Activated CD4-positive, alpha-beta T cell treated with anti-CD3 and anti-CD28 coated beads for 36 hours (primary cell): ENCODE results near the gene PAQR8. TPM values are rescaled to one million over a fixed set of nuclear protein-coding genes. Genes with fewer than 3 reads are reported as not detected.

Experiments used
- ATAC-seq: fragments of 200-7000 bp; cut with Tn5 transposase; one replicate; pipeline ENCODE4 v1.10.0; 2021; ENCODE audit warnings: mild to moderate bottlenecking, moderate library complexity
- CTCF ChIA-PET: fragments of 350-600 bp; sonication (Branson Sonifier 250); formaldehyde crosslinking; loops from one replicate; lab custom pipeline; 2021; ENCODE audit warnings: antibody characterized with exemption; lab: Charles Lee
- POLR2A ChIA-PET: fragments of 350-600 bp; sonication (Branson Sonifier 250); formaldehyde crosslinking; loops from one replicate; lab custom pipeline; 2021; ENCODE audit warnings: antibody characterized with exemption, inconsistent platforms; lab: Charles Lee
- DNase-seq: peaks from one replicate; pipeline ENCODE4 v3.0.0-alpha.2; 2020
- H3K27ac Mint-ChIP-seq: one replicate; pipeline ENCODE4 v1.8.0; 2021; ENCODE audit warnings: mixed read lengths
- H3K27me3 Mint-ChIP-seq: one replicate; pipeline ENCODE4 v1.8.0; 2021; ENCODE audit warnings: mixed read lengths
- H3K36me3 Mint-ChIP-seq: one replicate; pipeline ENCODE4 v1.8.0; 2021; ENCODE audit warnings: low read depth, mixed read lengths
- H3K4me1 Mint-ChIP-seq: one replicate; pipeline ENCODE4 v1.8.0; 2021; ENCODE audit warnings: mixed read lengths
- H3K4me3 Mint-ChIP-seq: one replicate; pipeline ENCODE4 v1.8.0; 2021; ENCODE audit warnings: mild to moderate bottlenecking, moderate library complexity, mixed read lengths
- H3K9me3 Mint-ChIP-seq: one replicate; pipeline ENCODE4 v1.8.0; 2021; ENCODE audit warnings: low read depth, mixed read lengths
- intact Hi-C, 2 experiments: fragments of 100-400 bp; cut with DNase I in 1 of 2; cut with micrococcal nuclease in 1 of 2; formaldehyde crosslinking; loops; one replicate each; pipeline versions ENCODE4 v1.14.2 to v1.15.1; 2022 to 2024; cut with DNase I, micrococcal nuclease
- total RNA-seq, 2 experiments: library from RNA; stranded (reverse); gene quantifications; one replicate each; pipeline ENCODE4 v1.2.3, GENCODE V29; 2021

Gene PAQR8
- total RNA-seq, 2 experiments from 2014 or later: 9.0 to 9.1 TPM

DNA sequence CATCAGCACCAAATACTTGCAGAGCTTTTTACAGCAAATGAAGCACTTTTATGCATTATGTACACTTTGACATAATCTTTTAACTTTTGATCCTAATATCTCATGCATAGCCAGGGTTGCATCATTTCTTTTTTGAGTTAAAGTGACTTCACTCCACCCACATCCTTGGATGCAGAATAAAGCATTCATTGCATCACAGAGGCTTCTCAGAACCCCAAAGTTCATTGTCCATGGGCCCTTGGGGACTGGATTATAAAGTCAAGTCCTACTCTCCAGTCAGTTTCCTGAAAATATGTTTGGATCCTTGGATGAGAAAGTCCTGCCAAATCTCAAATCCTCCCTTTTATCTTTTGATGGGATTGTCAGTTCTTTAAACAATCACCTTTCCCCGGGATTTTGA lies 47.5 kb downstream of the PAQR8 start:
- H3K27me3 Mint-ChIP-seq: no peaks in the 10 kb centered on the region
- ChIA-PET POLR2A (no interaction called here), CTCF (interaction anchor here (0.9 to 3.1 kb wide), 6 partner anchors 8 to 253 kb away, joined by 3 to 18 read pairs (median 5); no protein-coding TSS in a partner anchor)
- H3K4me3 Mint-ChIP-seq: no peak overlapping the region
- H3K4me1 Mint-ChIP-seq: peaks cover 14% of the 10 kb centered on the region
- ATAC-seq (peak; percentile 25), DNase-seq (no peak)
- no peaks in the 10 kb centered on the region for H3K9me3 Mint-ChIP-seq
- peak overlapping the region; percentile 32 for H3K27ac Mint-ChIP-seq
- intact Hi-C loops: no loop called here
- peaks cover 2% of the 10 kb centered on the region for H3K36me3 Mint-ChIP-seq

DNA sequence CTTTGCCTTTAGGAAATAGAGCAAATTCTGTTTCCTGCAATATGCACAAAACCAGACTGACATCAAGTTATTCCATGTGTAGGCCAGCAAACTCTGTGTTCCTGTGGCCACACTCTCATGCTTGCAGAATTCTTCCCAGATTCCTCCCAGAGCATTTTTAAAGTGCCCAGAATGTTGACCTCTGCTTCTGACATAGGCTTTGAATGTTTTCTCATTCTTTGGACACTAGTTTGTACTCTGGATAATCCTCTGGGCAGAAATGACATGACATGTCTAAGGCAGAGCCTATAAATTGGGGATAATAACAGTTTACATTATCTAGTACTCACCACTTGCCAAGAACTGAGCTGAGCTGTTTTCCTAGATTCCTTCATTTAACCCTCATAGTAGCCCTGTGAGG lies 49.0 kb downstream of the PAQR8 start:
- CTCF ChIA-PET: interaction anchor here (1.1 to 1.4 kb wide), 3 partner anchors 45 to 263 kb away, joined by 3 to 8 read pairs (median 3); no protein-coding TSS in a partner anchor
- POLR2A ChIA-PET: no interaction called here
- no peak for ATAC-seq
- Mint-ChIP-seq H3K27me3 (no peaks in the 10 kb centered on the region), H3K4me1 (peaks cover 22% of the 10 kb centered on the region), H3K9me3 (no peaks in the 10 kb centered on the region), H3K4me3 (no peak overlapping the region), H3K36me3 (no peaks in the 10 kb centered on the region), H3K27ac (no peak overlapping the region)
- intact Hi-C loops: no loop called here
- no peak for DNase-seq

DNA sequence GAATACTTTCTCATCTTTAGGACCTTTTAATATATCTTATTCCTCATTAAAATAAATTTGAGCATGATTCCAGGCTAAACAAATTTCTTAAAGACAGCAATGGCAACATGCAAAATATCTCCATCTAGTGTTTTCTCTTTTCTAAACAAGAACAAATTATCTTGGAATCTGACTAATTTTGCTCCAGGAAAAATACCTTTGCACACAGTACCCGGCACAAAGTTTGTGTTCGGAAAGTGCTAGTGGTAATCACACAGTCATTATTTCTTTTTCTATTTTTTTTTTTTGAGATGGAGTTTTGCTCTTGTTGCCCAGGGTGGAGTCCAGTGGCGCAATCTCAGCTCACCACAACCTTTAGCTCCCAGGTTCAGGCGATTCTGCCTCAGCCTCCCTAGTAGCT lies 50.0 kb downstream of the PAQR8 start:
- intact Hi-C loops: no loop called here
- no peak for ATAC-seq
- H3K36me3 Mint-ChIP-seq: no peaks in the 10 kb centered on the region
- POLR2A ChIA-PET: interaction anchor here (0.7 kb wide), 1 partner anchor 117 kb away, joined by 4 read pairs; no protein-coding TSS in a partner anchor
- CTCF ChIA-PET: interaction anchor here (0.7 kb wide), 2 partner anchors 49 to 68 kb away, joined by 3 read pairs; no protein-coding TSS in a partner anchor
- H3K27me3 Mint-ChIP-seq: no peaks in the 10 kb centered on the region
- peaks cover 29% of the 10 kb centered on the region for H3K4me1 Mint-ChIP-seq
- no peak overlapping the region for H3K27ac Mint-ChIP-seq
- no peak for DNase-seq
- no peaks in the 10 kb centered on the region for H3K9me3 Mint-ChIP-seq
- H3K4me3 Mint-ChIP-seq: no peak overlapping the region

DNA sequence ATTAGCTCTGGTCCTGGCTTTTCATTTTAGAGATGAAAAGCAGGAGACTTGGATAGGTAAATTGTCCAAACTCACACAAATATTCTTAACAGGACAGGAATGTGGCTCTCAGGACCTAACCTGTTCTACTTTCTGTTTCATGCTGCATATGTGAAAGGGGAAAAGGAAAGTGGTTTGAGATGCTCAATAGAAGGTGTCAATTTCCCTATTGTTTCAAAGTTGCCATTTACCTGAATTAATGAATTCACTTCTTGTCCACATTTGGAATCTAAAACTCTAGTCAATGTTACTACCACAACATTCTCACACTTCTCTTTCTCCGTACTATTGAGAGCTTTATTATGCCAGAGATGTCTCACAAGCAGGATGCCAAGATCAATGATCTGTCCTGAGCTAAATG lies 53.4 kb downstream of the PAQR8 start:
- Mint-ChIP-seq H3K9me3 (no peaks in the 10 kb centered on the region), H3K4me3 (no peak overlapping the region), H3K4me1 (peaks cover 24% of the 10 kb centered on the region), H3K27me3 (no peaks in the 10 kb centered on the region), H3K36me3 (no peaks in the 10 kb centered on the region), H3K27ac (no peak overlapping the region)
- intact Hi-C loops: loop anchor here in 1 of 2 experiments (5.0 kb wide), 2 partner anchors 162 to 182 kb away; partner anchors contain the start of gene TRAM2
- POLR2A ChIA-PET: no interaction called here
- DNase-seq: no peak
- CTCF ChIA-PET: interaction anchor here (0.5 to 5.6 kb wide), 18 partner anchors 7 to 251 kb away, joined by 3 to 67 read pairs (median 4); partner anchors contain the start of genes MCM3 and PAQR8
- ATAC-seq: no peak

DNA sequence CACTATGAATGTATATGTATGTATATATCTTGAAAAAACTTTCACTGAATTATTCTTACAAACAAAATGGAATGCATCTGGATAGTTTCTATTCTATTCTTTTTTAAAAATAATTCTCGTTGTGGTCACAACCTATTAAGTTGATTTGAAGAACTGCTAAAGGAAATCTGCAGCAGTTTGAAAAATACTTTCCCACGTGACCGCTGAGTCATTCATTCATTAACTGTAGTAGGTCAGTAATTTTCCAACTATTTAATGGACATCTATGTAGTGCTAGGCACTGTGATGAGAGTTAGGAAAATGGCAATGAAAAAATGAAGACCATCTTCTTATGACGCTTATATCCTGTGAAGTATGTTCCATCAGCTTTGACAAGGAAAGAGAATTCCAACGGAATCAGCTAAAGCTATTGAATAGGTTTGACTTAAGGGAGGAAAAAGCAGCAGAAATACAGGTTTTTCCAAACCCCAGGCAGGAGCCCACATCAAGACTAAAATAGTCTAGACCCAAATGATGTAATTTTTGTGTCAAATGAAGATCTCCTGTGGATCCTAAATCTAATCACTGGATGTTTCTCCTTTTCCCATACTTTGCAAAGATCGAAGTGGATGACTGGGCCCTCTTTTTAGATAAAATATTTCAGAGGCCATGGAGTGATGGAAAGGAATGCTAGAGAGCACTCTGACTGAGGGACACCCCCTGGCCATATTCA lies 54.1 kb downstream of the PAQR8 start:
- CTCF ChIA-PET: interaction anchor here (0.7 to 5.6 kb wide), 24 partner anchors 8 to 258 kb away, joined by 3 to 67 read pairs (median 4); partner anchors contain the start of genes MCM3, PAQR8 and TMEM14A
- intact Hi-C loops: loop anchor here (1.0 to 5.0 kb wide), 4 partner anchors 161 to 247 kb away; partner anchors contain the start of gene TRAM2 (in 1 of the 2)
- ATAC-seq (no peak), DNase-seq (no peak)
- H3K9me3 Mint-ChIP-seq: no peaks in the 10 kb centered on the region
- POLR2A ChIA-PET: no interaction called here
- no peaks in the 10 kb centered on the region for H3K27me3 Mint-ChIP-seq
- H3K36me3 Mint-ChIP-seq: no peaks in the 10 kb centered on the region
- H3K27ac Mint-ChIP-seq: no peak overlapping the region
- peaks cover 24% of the 10 kb centered on the region for H3K4me1 Mint-ChIP-seq
- no peak overlapping the region for H3K4me3 Mint-ChIP-seq

DNA sequence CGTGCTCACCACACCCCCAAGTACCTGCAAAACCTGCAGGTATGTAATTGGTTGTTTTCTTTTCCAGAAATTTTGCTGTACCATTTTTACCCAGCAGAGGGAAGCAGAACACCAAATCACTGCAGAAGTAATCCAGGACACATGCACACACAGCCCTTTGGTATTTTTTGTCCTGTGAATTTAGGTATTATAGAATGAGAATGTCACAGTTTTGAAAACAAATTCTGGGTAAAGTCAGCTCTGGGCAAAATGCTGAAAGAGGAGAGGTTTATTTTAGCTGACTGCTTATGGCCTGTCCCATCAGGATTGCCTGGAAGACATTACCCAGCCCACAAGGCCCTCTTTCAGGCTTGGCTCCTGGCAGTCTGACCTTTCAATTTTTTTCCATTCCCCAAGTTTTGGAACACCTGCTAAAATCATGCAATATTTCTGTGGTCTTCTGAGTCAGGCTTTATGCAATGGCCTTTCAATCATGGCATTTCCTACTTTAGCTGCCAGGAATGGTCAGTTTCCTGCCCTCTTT lies 54.7 kb downstream of the PAQR8 start:
- H3K36me3 Mint-ChIP-seq: no peaks in the 10 kb centered on the region
- ChIA-PET POLR2A (no interaction called here), CTCF (interaction anchor here (0.6 to 5.6 kb wide), 18 partner anchors 9 to 259 kb away, joined by 3 to 67 read pairs (median 3); partner anchors contain the start of genes MCM3, TMEM14A and TRAM2)
- peak; percentile 14 for ATAC-seq
- H3K4me1 Mint-ChIP-seq: peaks cover 24% of the 10 kb centered on the region
- no peaks in the 10 kb centered on the region for H3K27me3 Mint-ChIP-seq
- DNase-seq: peak; percentile 53
- H3K4me3 Mint-ChIP-seq: no peak overlapping the region
- H3K27ac Mint-ChIP-seq: no peak overlapping the region
- intact Hi-C loops: loop anchor here (1.0 to 5.0 kb wide), 4 partner anchors 161 to 247 kb away; partner anchors contain the start of gene TRAM2 (in 1 of the 2)
- no peaks in the 10 kb centered on the region for H3K9me3 Mint-ChIP-seq

DNA sequence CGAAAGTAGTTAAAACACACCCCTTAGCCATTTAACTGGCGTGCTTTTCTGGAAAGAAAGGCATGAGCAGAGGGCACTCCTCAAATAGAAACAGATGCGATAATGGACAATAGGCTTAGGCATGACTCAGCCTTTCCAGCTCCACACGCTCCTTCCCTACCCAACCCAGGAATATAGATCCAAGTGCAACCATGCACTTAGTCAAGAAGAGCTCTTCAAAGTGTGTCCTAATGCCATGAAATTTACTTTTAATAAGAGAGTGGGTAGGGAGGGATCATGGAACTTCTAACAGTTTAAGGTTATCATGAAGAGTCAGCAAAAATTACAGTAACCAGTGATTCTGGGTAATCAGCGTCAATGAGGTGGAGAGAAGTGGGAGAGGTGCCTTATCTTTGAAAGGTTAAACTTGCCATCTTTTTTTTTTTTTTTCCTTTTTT lies 55.7 kb downstream of the PAQR8 start:
- H3K27me3 Mint-ChIP-seq: no peaks in the 10 kb centered on the region
- H3K9me3 Mint-ChIP-seq: no peaks in the 10 kb centered on the region
- peaks cover 24% of the 10 kb centered on the region for H3K4me1 Mint-ChIP-seq
- no peak overlapping the region for H3K4me3 Mint-ChIP-seq
- intact Hi-C loops: loop anchor here (2.0 to 5.0 kb wide), 3 partner anchors 160 to 181 kb away; partner anchors contain the start of gene TRAM2 (in 1 of the 2)
- ATAC-seq (no peak), DNase-seq (no peak)
- ChIA-PET CTCF (interaction anchor here (0.6 to 5.6 kb wide), 12 partner anchors 10 to 578 kb away, joined by 3 to 67 read pairs (median 4); partner anchors contain the start of genes GSTA4, MCM3 and TRAM2), POLR2A (no interaction called here)
- H3K36me3 Mint-ChIP-seq: no peaks in the 10 kb centered on the region
- H3K27ac Mint-ChIP-seq: no peak overlapping the region

DNA sequence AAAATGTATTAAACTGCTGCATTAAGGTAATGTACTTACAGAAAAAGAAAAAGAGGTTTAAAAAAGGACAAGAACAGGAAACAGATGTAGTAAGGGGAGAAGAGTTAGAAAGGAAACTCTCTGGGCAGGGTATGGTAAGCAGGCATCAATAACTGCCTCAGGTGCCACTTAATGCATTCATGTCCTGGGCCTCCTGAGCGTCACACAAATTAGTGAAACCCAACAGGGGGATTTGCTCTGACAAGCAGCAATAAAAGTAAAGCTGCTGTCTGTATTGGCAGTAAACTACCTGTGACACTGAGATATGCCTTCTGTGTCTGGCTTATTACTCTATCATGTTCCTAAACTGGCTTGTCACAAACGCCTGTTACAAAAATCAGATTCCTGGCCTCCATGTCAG lies 56.7 kb downstream of the PAQR8 start:
- H3K9me3 Mint-ChIP-seq: no peaks in the 10 kb centered on the region
- H3K27me3 Mint-ChIP-seq: no peaks in the 10 kb centered on the region
- no peak for DNase-seq
- peaks cover 24% of the 10 kb centered on the region for H3K4me1 Mint-ChIP-seq
- CTCF ChIA-PET: interaction anchor here (0.6 to 5.6 kb wide), 12 partner anchors 11 to 687 kb away, joined by 3 to 67 read pairs (median 4); partner anchors contain the start of gene MCM3
- ATAC-seq: no peak
- H3K27ac Mint-ChIP-seq: no peak overlapping the region
- POLR2A ChIA-PET: interaction anchor here (0.6 to 2.0 kb wide), 3 partner anchors 69 to 406 kb away, joined by 5 to 10 read pairs (median 6); partner anchors contain the start of gene MCM3
- intact Hi-C loops: loop anchor here in 1 of 2 experiments (5.0 kb wide), 2 partner anchors 159 to 179 kb away; partner anchors contain the start of gene TRAM2
- H3K36me3 Mint-ChIP-seq: no peaks in the 10 kb centered on the region
- H3K4me3 Mint-ChIP-seq: no peak overlapping the region

DNA sequence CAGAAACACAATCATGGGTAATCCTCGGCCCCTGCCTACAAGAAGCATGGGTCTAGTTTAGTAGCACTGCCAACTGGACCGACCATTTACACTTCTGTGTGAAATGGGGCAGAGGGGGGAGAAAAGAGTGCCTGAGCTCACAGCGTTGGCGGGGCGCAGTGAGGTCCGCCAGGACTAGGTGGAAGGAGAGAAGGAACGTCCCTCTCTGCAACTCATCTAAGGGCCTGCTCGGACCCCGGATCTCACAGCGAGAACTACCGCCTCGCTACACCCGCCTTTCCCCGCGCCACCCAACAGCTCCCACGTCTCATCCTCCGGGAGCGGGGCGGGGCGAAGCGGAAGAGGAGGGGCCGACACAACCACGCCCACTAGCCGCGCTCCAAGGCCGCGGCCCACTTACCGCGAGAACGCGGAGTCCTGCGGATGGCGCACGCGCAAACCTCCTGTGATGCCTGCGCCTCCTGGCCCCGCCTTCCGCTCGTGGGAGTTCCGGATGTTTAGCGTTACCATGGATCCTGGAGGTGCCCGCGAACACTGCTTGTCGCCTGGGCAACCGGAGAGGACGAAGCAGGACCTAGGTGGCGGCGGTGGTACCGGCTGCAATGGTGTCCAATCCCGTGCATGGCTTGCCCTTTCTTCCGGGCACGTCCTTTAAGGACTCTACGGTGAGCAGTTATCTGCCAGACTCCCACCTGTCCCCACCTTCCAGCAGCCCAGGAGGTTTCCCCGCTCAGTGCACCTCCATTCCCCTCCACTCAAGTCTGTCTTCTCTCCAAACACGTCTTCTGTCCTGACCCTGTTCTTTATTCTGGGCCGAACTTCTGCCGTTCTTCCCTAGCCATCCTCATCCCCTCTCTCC lies 58.1 kb downstream of the PAQR8 start, which contains the start of gene EFHC1:
EFHC1 (plus strand) TSS at position 534 of the 859 bp plus-strand sequence; CDS start at position 603, 69 bp downstream.
- peak within 1 kb of the TSS; percentile 82 for H3K27ac Mint-ChIP-seq

More for the DNA sequence above, 58.1 kb downstream of the PAQR8 start, which contains the start of gene EFHC1:
- CTCF ChIA-PET: interaction anchor here (0.6 to 5.6 kb wide), 15 partner anchors 15 to 245 kb away, joined by 3 to 67 read pairs (median 4); partner anchors contain the start of genes MCM3 and PAQR8
- no peaks in the 10 kb centered on the region for H3K27me3 Mint-ChIP-seq
- H3K9me3 Mint-ChIP-seq: no peaks in the 10 kb centered on the region
- ATAC-seq: peak; percentile 94
- no peak within 1 kb of the TSS for H3K4me3 Mint-ChIP-seq
- POLR2A ChIA-PET: interaction anchor here (1.0 to 2.0 kb wide), 2 partner anchors 58 to 135 kb away, joined by 3 to 10 read pairs; partner anchors contain the start of genes MCM3 and PAQR8
- H3K4me1 Mint-ChIP-seq: peaks cover 22% of the 10 kb centered on the region
- intact Hi-C loops: loop anchor here (1.0 to 5.0 kb wide), 13 partner anchors 21 to 645 kb away; partner anchors contain the start of genes MCM3 (in 2 of the 2), TRAM2 (in 2 of the 2), FBXO9 (in 1 of the 2) and GSTA4 (in 1 of the 2)
- no peaks in the 10 kb centered on the region for H3K36me3 Mint-ChIP-seq
- DNase-seq: peak; percentile 99
